Stimulated activated CD4-positive, alpha-beta T cell treated with anti-CD3 and anti-CD28 coated beads, Interleukin-2, amount 100 ng/mL, for 24 hours (primary cell): ENCODE results near the gene TROAP.
"Not testable (repeated sequence)": the region's sequence is repeated elsewhere in the genome, so short reads cannot be mapped to it uniquely, and the experiment has no call there.

ENCODE experiments used
- DNase-seq, 2 donors: peaks; one replicate each; pipeline ENCODE4 v3.0.0-alpha.2; 2020

The TROAP gene

DNA sequence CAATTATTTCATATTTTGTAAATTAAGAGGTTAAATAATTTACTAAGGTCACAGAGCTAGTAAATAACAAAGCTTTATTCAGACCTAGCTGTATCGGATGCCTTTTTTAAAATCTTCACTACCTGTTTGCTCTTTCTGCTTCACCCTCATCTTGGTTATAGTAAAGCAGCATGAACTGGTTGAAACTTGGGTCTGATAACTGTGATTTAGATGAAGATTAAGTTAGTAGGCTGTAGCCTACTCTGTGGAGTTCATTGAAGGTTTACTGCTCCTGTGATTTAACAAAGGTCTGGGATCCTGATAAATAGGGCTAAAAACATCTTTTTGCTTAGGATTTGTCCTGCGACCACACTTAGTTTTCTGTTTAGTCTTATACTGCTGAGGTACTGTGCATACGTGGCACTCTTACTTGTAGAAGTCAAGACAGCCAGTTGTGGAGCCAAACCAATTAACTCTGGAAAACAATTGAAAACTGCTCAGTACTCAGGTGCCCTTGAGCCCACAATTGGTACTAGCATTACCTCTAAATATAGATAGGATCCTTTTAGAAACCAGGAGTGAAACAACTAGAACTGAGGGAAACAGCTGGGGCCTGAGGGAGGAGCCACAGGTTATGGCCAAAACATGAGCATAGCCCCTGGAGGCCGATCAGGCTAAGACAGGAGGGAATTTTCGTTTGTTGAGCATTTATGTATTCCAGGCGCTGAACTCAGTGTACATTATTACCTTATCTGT is 46.5 kb downstream of the TROAP start:
- DNase-seq, result peak; percentile 26 to 33

DNA sequence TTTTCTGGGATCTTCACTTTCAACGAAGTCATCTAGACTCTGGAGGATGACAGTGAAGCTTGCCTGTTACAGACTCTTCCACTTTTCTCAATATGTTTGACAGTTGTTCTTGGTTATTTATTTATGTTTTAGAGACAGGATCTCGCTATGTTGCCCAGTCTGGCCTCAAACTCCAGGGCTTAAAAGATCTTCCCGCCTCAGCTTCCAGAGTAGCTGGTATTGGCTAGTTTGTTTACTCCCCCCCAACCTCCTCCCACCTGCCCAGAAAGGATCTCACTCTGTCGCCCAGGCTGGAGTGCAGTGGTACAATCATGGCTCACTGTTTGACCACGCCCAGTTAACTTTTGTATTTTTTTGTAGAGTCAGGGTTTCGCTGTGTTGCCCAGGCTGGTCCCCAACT is 47.5 kb downstream of the TROAP start:
- DNase-seq, result no peak

DNA sequence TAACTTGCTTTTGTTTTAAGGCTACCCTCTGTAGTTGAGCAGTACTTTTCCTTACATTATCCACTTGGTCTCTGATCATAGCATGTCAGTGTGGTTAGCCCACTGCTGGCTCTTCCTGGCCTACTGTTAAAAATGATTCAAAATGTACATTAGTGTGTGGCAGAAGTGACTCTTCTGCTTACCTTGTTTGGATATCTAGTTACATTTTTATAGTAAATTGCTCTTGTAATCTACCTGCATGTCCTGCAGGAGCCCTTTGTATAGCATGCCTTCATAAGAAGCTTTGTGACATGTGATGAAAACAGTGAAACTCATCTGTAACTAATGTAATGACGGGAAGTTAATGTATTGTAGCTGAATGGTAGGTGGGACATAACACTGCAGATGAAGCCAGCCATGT is 52.4 kb downstream of the TROAP start:
- DNase-seq, result no peak

DNA sequence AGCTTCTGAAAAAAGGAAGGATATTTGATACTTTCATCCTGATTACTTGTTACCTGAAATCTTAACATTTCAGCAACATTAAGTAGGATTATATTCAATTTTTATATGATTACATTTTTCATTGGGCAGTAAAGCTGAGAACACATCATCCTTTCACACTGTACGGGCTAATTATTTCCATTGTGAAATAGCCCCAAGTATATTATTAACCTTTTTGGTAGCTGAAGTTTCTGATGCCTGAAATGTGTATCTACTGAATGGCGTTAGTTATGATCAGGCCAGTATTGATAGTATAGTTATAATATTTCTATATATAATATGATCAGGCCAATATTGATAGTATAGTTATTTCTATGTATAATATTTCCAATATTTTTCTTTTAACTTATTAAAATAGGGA is 54.3 kb downstream of the TROAP start:
- no peak for DNase-seq

DNA sequence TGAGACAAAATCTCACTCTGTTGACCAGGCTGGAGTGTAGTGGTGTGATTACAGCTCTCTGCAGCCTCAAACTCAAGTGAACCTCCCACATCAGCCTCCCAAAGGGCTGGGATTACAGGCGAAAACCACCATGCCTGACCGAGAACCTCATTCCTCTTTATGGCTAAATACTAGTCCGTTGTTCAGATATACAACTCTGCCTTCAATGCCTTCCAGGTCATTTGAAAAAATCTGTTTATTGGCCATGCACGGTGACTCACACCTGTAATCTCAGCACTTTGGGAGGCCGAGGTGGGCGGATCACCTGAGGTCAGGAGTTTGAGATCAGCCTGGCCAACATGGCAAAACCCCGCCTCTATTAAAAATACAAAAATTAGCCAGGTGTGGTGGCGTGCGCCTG is 57.1 kb downstream of the TROAP start:
- DNase-seq, result not testable (repeated sequence)
